WI38 (cell line): ENCODE measurements around the gene GMDS.

Source experiments
- H3K4me3 ChIP-seq: 2 replicates; pipeline ENCODE4 v1.5.1; 2011; ENCODE audit warnings: low read depth, mild to moderate bottlenecking, control low read depth, low read length
- TF ChIP-seq, protein P1 (sequence below): IDR thresholded peaks from 2 replicates; pipeline ENCODE4 v1.5.1; 2012; ENCODE audit warnings: low read depth, mild to moderate bottlenecking, control low read depth, low read length

GMDS gene

DNA sequence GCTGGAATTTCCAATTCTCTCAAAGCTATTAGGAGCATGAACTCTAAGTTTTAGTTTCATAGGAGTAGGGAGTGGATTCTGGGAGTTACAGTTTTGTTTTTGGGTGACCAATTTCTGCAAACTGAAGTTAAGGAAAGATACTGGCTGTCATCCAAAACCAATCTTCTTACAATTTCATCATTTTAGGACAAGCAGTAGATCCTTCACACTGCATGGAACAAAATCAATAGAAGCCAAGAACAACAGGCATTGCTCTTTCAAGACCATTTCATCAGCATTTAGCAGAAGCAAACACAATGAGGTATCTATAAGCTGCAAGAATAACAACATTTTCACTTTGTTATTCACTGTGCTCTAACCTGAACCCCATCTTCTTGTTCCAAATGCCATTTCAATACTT lies 173.0 kb downstream of the GMDS start:
- TF ChIP-seq, protein P1, sequence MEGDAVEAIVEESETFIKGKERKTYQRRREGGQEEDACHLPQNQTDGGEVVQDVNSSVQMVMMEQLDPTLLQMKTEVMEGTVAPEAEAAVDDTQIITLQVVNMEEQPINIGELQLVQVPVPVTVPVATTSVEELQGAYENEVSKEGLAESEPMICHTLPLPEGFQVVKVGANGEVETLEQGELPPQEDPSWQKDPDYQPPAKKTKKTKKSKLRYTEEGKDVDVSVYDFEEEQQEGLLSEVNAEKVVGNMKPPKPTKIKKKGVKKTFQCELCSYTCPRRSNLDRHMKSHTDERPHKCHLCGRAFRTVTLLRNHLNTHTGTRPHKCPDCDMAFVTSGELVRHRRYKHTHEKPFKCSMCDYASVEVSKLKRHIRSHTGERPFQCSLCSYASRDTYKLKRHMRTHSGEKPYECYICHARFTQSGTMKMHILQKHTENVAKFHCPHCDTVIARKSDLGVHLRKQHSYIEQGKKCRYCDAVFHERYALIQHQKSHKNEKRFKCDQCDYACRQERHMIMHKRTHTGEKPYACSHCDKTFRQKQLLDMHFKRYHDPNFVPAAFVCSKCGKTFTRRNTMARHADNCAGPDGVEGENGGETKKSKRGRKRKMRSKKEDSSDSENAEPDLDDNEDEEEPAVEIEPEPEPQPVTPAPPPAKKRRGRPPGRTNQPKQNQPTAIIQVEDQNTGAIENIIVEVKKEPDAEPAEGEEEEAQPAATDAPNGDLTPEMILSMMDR = no peak
- H3K4me3 ChIP-seq = no peak overlapping the region

DNA sequence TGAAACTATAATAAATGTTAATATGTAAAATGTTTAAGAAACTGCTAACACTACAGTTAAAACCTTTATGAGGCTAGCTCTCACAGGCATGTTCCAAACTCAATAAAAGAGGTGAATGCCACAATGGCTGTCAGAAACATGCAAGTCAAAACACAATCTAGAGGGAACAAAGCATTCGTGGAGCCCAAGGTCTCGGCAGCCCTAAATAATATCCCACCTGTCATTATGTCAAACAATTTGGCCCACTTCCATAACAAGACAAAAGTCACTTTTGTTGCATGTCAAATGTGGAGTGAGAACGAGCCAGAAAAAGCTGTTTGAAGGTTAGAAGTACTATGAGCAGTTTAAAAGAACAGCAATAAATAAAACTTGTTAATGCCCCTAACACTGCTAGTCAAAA lies 181.9 kb downstream of the GMDS start:
- no peak overlapping the region for H3K4me3 ChIP-seq
- TF ChIP-seq, protein P1 = no peak

DNA sequence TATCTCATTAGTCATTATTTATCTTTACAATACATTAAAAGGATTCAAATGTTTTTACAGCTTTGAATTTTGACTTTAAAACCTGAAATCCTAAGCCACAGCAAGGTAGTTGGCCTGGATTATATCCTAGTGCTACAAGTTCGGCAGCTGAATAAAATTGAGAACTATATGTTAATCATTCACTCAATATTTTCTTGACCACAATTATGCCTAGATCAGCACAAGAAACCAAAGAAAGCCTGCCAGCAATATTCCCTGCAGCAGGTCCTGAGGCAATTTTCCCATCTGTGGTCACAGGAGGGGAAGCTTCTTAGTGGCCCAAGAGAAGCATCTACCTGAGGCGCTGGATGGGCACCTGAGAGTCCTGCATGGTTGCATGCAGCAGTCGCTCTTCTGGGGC lies 183.5 kb downstream of the GMDS start:
- TF ChIP-seq, protein P1 = no peak
- no peak overlapping the region for H3K4me3 ChIP-seq

DNA sequence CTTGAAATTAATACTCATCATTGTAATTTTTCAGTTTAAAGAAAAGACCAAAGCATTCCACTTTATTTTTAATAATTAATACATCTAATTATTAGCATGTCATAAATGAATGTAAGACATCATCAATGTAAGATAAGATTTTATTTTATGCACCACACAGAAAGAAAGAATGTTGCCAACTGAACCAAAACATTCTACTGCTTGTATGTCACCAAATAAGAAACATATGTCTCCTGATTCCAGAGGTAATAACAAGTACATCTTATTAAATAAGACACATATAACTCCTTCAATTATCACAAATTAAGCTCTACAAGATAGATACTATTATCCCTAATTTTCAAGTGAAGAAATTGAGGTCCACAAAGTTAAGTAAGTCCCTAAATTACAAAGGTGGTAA lies 189.5 kb downstream of the GMDS start:
- H3K4me3 ChIP-seq = no peak overlapping the region
- TF ChIP-seq, protein P1 = no peak

DNA sequence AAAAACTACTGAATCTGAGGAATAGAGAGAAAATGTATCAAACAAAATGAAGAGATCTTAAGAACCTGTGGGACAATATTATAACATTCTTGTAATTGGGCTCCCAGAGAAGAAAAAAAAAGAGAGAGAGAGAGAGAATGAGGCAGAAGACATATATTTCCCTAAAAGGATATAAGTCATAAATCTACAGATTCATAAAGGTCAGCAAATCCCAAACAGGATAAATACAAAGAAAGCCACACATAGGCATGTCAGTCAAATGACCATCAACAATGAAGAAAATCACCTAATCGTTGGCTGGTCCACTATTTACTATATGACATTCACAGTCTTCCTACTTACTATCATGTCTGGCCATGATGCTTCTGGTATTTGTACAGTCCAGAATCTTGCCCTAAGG lies 190.3 kb downstream of the GMDS start:
- TF ChIP-seq, protein P1 = no peak
- no peak overlapping the region for H3K4me3 ChIP-seq

DNA sequence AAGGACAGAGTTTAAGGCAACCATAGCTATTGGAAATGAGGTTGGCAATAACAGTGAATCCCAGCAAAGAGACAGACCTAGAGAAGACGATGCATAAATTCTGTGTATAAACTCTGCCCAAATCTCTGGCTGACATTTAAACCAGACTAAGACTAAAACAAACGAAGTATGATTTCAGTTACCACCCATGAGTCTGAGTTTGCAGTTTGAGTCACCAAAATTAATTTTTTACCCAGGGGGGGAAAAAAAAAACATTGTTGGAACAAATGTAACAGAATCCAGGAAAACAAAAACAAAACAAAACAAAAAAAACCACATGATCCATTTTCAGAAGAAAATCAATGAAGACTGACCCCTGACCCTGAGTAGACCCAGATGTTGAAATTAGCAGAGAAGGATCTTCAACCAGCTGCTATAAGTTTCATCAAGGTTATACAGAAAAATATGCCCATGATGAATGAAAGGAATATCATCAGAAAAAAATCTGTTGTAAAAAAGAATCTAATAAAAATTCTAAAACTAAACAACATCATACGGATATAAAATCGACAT lies 190.8 kb downstream of the GMDS start:
- TF ChIP-seq, protein P1 = no peak

DNA sequence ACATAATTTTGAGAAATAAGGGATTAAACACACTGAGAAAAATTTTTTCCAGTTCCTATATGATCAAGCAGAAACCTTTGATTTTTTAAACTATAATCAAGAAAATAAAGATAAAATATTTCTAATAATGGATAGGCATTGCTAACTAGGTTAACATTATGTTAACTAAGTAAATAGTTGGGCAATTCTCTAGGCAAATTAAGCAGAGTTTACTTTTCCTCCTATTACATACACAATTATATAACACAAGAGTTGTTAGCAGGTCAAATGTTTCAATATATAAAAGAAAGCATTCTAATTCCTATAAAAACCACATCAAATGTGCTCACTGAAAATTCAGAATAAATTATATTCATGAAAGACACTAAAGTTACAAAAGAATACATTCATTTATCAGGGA lies 191.7 kb downstream of the GMDS start:
- TF ChIP-seq, protein P1 = no peak
- no peak overlapping the region for H3K4me3 ChIP-seq

More for the DNA sequence above, 190.8 kb downstream of the GMDS start:
- H3K4me3 ChIP-seq = no peak overlapping the region
